HL-60 (cell line): ENCODE measurements around the gene NINJ2.

Experiments
- DNase-seq, 2 experiments: peaks; one replicate each; pipeline ENCODE4 v3.0.0-alpha.2; 2010 to 2020; ENCODE audit warnings: low read depth in 1 of 2, low spot score in 1 of 2
- H3K27ac ChIP-seq: fragments of 250-450 bp; sonication (Bioruptor Pico); replicated peaks from 2 replicates; pipeline ENCODE4 v1.5.1; 2020; ENCODE audit warnings: mild to moderate bottlenecking, moderate library complexity
- H3K27me3 ChIP-seq: fragments of 250-450 bp; sonication (Bioruptor Pico); 2 replicates; pipeline ENCODE4 v1.5.1; 2021; ENCODE audit warnings: mild to moderate bottlenecking, moderate library complexity; ENCODE audit not compliant: insufficient read depth, poor library complexity, severe bottlenecking
- H3K4me3 ChIP-seq: replicated peaks from 2 replicates; pipeline ENCODE4 v1.5.1; 2011; ENCODE audit warnings: mild to moderate bottlenecking, control low read depth, low read length; ENCODE audit not compliant: insufficient read depth
- CTCF ChIP-seq: IDR thresholded peaks from one replicate; pipeline ENCODE4 v1.5.1; 2011; ENCODE audit warnings: low read length, control low read depth, inconsistent platforms; ENCODE audit not compliant: insufficient read depth
- GABPA ChIP-seq: IDR thresholded peaks from 2 replicates; pipeline ENCODE4 v1.6.1; 2012; ENCODE audit warnings: low read depth
- POLR2AphosphoS5 ChIP-seq: IDR thresholded peaks from 2 replicates; pipeline ENCODE4 v1.6.1; 2012; ENCODE audit warnings: low read depth
- SPI1 ChIP-seq: IDR thresholded peaks from 2 replicates; pipeline ENCODE4 v1.6.1; 2012; ENCODE audit warnings: low read depth, mild to moderate bottlenecking, borderline replicate concordance
- TF ChIP-seq, protein P1 (sequence below): IDR thresholded peaks from 2 replicates; pipeline ENCODE4 v1.6.1; 2012; ENCODE audit warnings: low read depth; ENCODE audit not compliant: insufficient replicate concordance

NINJ2 gene

GRCh38 chr12:524167-524951, 138.9 kb downstream of the NINJ2 start:
- H3K27me3 ChIP-seq: no peaks in the 10 kb centered on the region
- TF ChIP-seq POLR2AphosphoS5 (no peak), SPI1 (no peak), CTCF (no peak), GABPA (no peak)
- TF ChIP-seq, protein P1, sequence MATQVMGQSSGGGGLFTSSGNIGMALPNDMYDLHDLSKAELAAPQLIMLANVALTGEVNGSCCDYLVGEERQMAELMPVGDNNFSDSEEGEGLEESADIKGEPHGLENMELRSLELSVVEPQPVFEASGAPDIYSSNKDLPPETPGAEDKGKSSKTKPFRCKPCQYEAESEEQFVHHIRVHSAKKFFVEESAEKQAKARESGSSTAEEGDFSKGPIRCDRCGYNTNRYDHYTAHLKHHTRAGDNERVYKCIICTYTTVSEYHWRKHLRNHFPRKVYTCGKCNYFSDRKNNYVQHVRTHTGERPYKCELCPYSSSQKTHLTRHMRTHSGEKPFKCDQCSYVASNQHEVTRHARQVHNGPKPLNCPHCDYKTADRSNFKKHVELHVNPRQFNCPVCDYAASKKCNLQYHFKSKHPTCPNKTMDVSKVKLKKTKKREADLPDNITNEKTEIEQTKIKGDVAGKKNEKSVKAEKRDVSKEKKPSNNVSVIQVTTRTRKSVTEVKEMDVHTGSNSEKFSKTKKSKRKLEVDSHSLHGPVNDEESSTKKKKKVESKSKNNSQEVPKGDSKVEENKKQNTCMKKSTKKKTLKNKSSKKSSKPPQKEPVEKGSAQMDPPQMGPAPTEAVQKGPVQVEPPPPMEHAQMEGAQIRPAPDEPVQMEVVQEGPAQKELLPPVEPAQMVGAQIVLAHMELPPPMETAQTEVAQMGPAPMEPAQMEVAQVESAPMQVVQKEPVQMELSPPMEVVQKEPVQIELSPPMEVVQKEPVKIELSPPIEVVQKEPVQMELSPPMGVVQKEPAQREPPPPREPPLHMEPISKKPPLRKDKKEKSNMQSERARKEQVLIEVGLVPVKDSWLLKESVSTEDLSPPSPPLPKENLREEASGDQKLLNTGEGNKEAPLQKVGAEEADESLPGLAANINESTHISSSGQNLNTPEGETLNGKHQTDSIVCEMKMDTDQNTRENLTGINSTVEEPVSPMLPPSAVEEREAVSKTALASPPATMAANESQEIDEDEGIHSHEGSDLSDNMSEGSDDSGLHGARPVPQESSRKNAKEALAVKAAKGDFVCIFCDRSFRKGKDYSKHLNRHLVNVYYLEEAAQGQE: no peak
- no peak overlapping the region for H3K27ac ChIP-seq
- DNase-seq: no peak
- H3K4me3 ChIP-seq: no peak overlapping the region

GRCh38 chr12:522692-523378, 140.4 kb downstream of the NINJ2 start:
- TF ChIP-seq GABPA (no peak), POLR2AphosphoS5 (no peak), SPI1 (no peak)

DNA sequence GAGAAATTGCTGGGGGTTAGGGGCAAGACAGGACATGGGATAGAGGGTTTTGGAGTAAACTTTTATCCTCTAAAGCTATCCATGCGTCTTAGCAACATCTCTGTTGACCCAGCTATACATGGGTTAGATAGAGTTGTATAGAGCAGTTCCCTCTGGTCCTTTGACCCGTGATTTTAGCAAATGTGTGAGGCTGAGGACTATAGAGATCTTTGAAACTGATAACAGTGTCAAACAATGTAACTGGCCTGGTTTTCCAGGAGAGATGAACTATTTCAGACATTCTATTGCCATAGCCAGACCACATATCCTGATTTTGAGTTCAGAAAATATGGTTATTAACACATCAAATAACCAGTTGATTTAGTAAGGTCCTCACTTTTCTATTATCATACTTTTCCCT, 143.1 kb downstream of the NINJ2 start:
- Histone ChIP-seq H3K27me3 (no peaks in the 10 kb centered on the region), H3K4me3 (no peak overlapping the region), H3K27ac (no peak overlapping the region)
- TF ChIP-seq CTCF (no peak), GABPA (no peak), SPI1 (no peak), POLR2AphosphoS5 (no peak)
- TF ChIP-seq, protein P1: no peak
- DNase-seq: no peak

More at GRCh38 chr12:522692-523378, 140.4 kb downstream of the NINJ2 start:
- DNase-seq: no peak
- Histone ChIP-seq H3K27ac (no peak overlapping the region), H3K27me3 (no peaks in the 10 kb centered on the region), H3K4me3 (no peak overlapping the region)

DNA sequence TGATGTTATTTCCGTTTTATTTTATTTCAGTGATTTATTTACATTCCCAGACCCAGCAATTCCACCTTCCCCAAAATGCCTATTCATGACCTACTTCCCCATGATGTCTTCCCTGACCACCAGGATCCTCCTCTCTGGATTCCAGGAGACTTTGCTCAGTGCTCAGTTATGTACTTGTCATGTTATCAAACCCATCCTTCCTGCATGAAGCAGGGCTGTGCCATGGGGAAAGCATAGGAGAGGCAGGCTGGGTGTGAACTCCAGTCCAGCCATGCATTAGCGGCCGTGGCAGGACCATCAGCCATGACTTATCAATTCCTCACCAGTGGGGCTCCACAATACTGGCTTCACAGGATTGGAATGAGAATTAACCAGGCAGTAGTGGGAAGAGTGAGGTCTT, 145.7 kb downstream of the NINJ2 start:
- Histone ChIP-seq H3K27ac (no peak overlapping the region), H3K4me3 (no peak overlapping the region), H3K27me3 (no peaks in the 10 kb centered on the region)
- no peak for DNase-seq
- TF ChIP-seq GABPA (no peak), POLR2AphosphoS5 (no peak), SPI1 (no peak), CTCF (no peak)
- TF ChIP-seq, protein P1: no peak
